GM12892 (cell line): ENCODE measurements around the gene TMPRSS5.

Experiments
- POLR2A ChIP-seq: IDR thresholded peaks from 2 replicates; pipeline ENCODE4 v1.6.1; 2011; ENCODE audit warnings: low read depth, low read length, control low read depth
- POLR2AphosphoS5 ChIP-seq: IDR thresholded peaks from 2 replicates; pipeline ENCODE4 v1.6.1; 2011; ENCODE audit warnings: low read depth, low read length, control low read depth
- TAF1 ChIP-seq: IDR thresholded peaks from 2 replicates; pipeline ENCODE4 v1.6.1; 2011; ENCODE audit warnings: low read depth, mild to moderate bottlenecking, control low read depth, low read length, borderline replicate concordance

DNA sequence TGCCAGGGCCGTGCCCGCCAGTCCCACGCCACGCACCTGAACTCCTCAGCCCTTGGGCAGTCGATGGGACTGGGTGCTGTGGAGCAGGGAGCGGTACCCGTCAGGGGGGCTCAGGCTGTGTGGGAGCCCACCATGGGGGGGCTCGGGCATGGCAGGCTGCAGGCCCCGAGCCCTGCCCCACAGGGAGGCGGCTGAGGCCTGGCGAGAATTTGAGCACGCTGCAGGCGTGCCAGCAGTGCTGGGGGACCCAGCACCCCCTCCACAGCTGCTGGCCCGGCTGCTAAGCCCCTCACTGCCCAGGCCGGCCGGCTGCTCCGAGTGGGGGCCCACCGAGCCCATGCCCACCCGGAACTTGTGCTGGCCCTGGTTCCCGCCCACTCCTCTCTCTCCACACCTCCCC lies 56.8 kb downstream of the TMPRSS5 start:
- TF ChIP-seq POLR2A = no peak
- no peak for TF ChIP-seq TAF1
- TF ChIP-seq POLR2AphosphoS5 = no peak
